ENCODE measurements around the gene ATP6V0B.

- TF ChIP-seq CTCF (IDR thresholded peaks at IDR 0.05) (no peak), POLR2A (IDR thresholded peaks at IDR 0.05) (no peak)
These were observed 37.4 kb upstream of the ATP6V0B start for GRCh38 chr1:43937179-43937865.
